SHP77 treated with DMSO at 0.1 percent for 48 hours (cell line): ENCODE results near the gene TMEM269.
"Not testable (repeated sequence)": the region's sequence is repeated elsewhere in the genome, so short reads cannot be mapped to it uniquely, and the experiment has no call there.

Experiments used
- DNase-seq: peaks from one replicate; lab custom pipeline; 2025; lab: John Stamatoyannopoulos, UW

TMEM269 gene

DNA sequence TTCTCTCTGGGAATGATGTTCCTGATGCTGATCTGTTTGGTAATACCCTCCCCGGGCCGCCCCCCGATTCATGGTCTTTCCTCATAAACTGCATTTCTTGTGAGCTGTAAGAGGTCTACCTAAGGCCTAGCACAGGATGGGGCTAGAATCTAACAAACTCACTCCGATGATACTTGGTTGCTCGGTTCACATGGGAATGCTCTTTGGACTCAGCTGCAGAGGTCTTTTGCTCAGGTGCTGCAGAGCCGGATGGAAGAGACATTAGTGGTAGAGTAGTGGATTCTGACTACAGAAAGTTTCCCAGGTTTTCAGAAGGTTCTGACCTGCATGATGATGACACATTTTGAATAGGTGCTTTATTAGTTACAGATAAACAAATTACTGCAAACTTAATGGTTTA is 8.3 kb upstream of the TMEM269 start:
- no peak for DNase-seq

- DNase-seq, result no peak
Observed at GRCh38 chr1:42777852-42778251, 6.9 kb upstream of the TMEM269 start.

DNA sequence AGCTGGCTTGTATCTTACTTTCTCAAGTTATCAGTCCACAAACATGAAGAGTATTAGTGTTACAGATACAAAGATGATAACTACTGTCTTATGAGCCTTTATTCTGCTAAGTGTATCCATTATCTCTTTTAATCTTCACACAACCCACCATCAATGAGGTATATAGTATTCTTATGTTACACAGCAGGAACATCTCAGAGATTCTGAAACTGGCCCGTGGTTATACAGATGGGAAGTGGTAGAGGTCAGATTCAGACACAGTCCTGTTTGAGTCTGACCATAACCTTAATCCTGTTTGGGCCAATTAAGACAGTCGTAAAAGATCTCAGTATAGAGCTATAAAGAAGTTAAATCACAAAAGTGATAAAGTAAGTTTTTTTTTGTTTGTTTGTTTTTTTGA is 5.1 kb upstream of the TMEM269 start:
- no peak for DNase-seq

DNA sequence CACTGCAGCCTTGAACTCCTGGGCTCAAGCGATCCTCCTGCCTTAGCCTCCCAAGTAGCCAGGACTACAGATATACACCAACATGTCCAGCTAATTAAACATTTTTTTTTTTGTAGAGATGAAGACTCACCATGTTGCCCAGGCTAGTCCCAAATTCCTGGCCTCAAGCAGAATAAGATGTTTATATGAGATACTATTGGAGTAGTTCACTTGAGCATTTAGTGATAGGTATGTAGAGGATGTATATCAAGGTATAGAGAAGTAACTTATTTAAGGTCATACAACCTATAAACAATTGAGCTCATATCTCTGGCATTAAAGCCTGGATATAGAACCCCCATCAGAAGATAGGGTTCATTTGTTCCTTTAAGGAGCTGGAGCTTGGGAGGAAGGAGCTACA is 4.6 kb upstream of the TMEM269 start:
- no peak for DNase-seq

- DNase-seq, result no peak
Observed at GRCh38 chr1:42783092-42783491, 1.7 kb upstream of the TMEM269 start.

DNA sequence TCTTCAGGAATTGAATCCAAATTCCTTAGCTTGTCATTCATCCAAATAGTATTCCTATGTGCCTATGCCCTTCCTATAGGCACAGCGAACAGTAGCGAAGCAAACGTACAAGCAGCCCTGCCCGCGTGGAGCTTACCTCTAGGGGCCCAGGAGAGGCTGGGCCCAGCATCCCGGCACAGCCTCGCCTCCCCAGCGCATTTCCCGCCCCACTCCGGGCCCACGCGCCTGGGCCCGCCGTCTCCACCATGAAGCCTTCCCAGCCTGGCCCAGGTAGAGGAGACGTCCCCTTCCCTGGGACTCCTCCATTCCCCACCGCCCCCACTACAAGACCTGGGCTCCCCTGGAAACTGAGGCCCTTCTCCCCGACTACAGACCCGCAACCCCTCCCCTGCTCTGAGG is 245 bp upstream of the TMEM269 start:
- no peak for DNase-seq

DNA sequence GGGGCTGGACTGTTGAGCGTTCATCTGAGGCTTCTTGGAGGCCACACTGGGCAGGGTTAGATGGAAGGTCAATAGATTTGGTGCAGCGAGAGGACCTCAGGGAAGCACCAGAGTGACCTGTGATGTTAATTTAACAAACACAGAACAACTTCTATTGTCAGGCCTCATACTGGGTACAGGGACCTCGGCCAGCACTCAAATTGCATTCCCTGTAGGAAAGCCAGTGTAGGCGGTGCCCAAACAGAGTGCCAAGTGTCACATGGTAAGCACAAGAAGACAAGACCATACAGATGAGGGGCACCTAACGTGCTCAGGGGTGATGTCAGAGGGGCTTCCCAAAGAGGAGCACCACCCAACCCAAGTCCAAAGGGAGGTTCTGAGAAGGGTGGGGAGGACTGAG is 1.3 kb downstream of the TMEM269 start:
- DNase-seq, result no peak

- no peak for DNase-seq
Observed at GRCh38 chr1:42788021-42788420, 3.2 kb downstream of the TMEM269 start.

DNA sequence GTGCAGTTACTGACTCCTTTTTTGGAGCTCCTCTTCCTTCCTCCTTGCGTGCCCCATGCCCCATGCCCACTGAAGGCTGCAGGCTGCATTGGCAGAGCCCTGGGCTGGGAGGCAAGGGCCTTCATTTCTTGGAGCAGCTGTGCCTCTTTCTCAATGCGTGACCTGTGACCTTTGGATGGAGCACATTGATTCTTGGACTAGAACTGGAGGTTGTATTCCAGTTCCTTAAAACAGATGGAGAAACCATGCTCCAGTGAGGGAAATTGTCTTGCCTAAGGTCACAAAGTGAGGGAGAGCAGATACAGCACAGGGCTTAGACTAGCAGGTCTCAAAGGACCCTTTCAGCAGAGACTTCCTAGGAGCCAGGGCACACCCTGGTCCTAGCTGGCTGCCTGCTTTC is 9.0 kb downstream of the TMEM269 start:
- no peak for DNase-seq

- no peak for DNase-seq
Observed at GRCh38 chr1:42797414-42797813, 12.6 kb downstream of the TMEM269 start.

DNA sequence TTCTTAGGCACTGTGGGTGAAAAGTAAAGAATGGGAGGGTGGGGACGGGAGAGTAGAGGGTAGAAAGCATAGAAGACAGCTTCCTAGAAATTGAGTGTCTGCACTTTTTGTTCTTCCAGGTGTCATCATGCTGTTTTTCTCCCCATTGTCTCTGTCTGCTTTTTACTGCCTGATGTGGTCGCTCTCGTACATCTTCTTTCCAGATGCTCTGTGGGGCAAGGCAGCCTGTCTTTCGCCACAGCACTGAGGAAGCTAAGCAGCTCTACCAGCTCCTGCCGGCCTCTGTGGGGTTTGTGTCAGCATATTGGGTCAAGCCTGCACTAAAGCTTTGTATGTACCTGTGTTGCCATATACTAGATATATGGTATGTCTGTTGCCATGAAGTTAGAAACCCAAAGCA is 13.2 kb downstream of the TMEM269 start:
- DNase-seq, result no peak

- DNase-seq, result no peak
Observed at GRCh38 chr1:42801832-42802473, 17.2 kb downstream of the TMEM269 start.

- DNase-seq, result no peak
Observed at GRCh38 chr1:42806171-42806570, 21.4 kb downstream of the TMEM269 start.

- no peak for DNase-seq
Observed at GRCh38 chr1:42806593-42806992, 21.8 kb downstream of the TMEM269 start.

GRCh38 chr1:42807056-42807668 is 22.4 kb downstream of the TMEM269 start:
- DNase-seq, result no peak

DNA sequence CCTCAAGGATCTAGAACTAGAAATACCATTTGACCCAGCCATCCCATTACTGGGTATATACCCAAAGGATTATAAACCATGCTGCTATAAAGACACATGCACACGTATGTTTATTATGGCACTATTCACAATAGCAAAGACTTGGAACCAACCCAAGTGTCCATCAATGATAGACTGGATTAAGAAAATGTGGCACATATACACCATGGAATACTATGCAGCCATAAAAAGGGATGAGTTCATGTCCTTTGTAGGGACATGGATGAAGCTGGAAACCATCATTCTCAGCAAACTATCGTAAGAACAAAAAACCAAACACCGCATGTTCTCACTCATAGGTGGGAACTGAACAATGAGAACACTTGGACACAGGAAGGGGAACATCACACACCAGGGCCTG is 30.0 kb downstream of the TMEM269 start:
- DNase-seq, result not testable (repeated sequence)

- DNase-seq, result no peak
Observed at GRCh38 chr1:42815941-42816584, 31.3 kb downstream of the TMEM269 start.

- peak; percentile 67 for DNase-seq
Observed at GRCh38 chr1:42816585-42817439, 32.0 kb downstream of the TMEM269 start, which contains the start of the genes ERMAP and SVBP. ERMAP (plus strand) TSS chr1:42817122; CDS start chr1:42830449, 13,327 bp downstream. SVBP (minus strand) TSS chr1:42817397; CDS start chr1:42816544, 853 bp downstream.

GRCh38 chr1:42817440-42817767 is 32.6 kb downstream of the TMEM269 start:
- DNase-seq, result no peak

DNA sequence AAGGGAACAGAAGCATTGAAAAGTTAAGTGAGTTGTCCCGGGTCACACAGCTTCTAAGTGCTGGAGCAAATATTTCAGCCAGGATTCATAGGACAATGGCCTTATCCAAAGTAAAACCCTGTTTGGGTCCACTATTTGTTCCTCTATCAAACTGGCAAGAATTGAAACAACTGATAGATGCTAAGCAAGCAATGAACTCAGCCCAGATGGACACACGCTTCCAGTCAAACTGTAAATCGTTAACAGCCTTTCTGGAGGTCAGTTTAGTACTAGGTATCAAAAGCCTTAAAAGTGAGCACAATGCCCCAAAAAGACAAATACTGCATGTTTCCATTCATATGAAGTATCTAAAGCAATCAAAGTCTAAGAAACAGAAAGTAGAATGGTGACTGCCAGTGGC is 33.2 kb downstream of the TMEM269 start:
- no peak for DNase-seq

DNA sequence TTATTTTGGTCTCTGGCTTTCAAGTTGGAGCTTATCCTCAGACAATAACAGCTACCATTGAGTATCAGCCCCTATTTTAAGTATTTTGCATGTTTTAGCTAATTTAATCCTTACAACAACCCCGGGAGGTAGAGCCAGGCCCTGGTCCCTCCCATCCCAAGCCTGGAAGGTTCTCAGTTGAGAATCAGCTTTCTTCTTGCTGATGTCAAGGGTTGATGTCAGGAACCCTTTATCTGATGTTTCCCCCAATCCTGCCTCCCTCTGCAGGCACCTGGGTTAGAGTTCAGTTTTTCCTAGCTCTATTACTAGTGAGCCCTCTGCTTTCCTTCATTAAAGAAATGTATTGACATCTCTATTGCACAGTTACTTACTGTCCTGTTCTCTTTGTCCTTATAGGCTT is 36.0 kb downstream of the TMEM269 start:
- no peak for DNase-seq

DNA sequence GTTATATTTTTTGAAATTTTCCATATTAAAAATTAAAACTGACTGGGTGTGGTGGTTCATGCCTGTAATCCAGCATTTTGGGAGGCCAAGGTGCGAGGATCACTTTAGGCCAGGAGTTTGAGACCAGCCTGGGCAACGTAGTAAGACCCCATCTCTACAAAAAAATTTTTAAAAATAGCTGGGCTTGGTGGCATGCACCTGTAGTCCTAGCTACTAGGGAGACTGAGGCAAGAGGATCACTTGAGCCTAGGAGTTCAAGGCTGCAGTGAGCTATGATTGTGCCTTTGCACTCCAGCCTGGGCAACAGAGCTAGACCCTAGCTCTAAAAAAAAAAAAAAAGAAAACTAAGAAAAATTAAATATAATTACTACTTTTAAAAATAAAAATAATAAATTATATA is 36.9 kb downstream of the TMEM269 start:
- no peak for DNase-seq
